KMS-11 (cell line): ENCODE measurements around the gene GPR176.
A peak's percentile ranks its signal among the peaks of the same experiment; 100 is the strongest.

Experiments used
- H2AFZ ChIP-seq: fragments of 200-600 bp; sonication (generic); 2 replicates; pipeline ENCODE4 v1.6.1; 2016; ENCODE audit warnings: antibody characterized with exemption, mixed run types, low read depth
- H3K27ac ChIP-seq: fragments of 200-600 bp; sonication (generic); 2 replicates; pipeline ENCODE4 v1.6.1; 2016; ENCODE audit warnings: mild to moderate bottlenecking, mixed run types
- H3K27me3 ChIP-seq: fragments of 200-600 bp; sonication (generic); 2 replicates; pipeline ENCODE4 v1.6.1; 2017; ENCODE audit warnings: mild to moderate bottlenecking, low read depth, mixed run types, moderate library complexity; ENCODE audit not compliant: insufficient read depth
- H3K36me3 ChIP-seq: fragments of 200-600 bp; sonication (generic); 2 replicates; pipeline ENCODE4 v1.6.1; 2017; ENCODE audit warnings: mild to moderate bottlenecking, mixed run types; ENCODE audit not compliant: insufficient read depth
- H3K4me1 ChIP-seq: fragments of 200-600 bp; sonication (generic); 2 replicates; pipeline ENCODE4 v1.6.1; 2016; ENCODE audit warnings: mild to moderate bottlenecking, low read depth, mixed run types; ENCODE audit not compliant: poor library complexity, severe bottlenecking
- H3K4me2 ChIP-seq: fragments of 200-600 bp; sonication (generic); 2 replicates; pipeline ENCODE4 v1.7.0; 2016; ENCODE audit warnings: mild to moderate bottlenecking, mixed run types
- H3K4me3 ChIP-seq: fragments of 200-600 bp; sonication (generic); IDR thresholded peaks from 2 replicates; pipeline ENCODE4 v1.6.1; 2017; ENCODE audit warnings: low read depth, low read length, mixed read lengths; ENCODE audit not compliant: insufficient read depth
- H3K79me2 ChIP-seq: fragments of 200-600 bp; sonication (generic); 2 replicates; pipeline ENCODE4 v1.6.1; 2016; ENCODE audit warnings: low read depth, mixed run types; ENCODE audit not compliant: insufficient read depth
- H3K9ac ChIP-seq: fragments of 200-600 bp; sonication (generic); 2 replicates; pipeline ENCODE4 v1.6.1; 2016; ENCODE audit warnings: mild to moderate bottlenecking, mixed run types
- H4K20me1 ChIP-seq: fragments of 200-600 bp; sonication (generic); 2 replicates; pipeline ENCODE4 v1.6.1; 2016; ENCODE audit warnings: mild to moderate bottlenecking, mixed run types; ENCODE audit not compliant: insufficient read depth
- TF ChIP-seq, protein P1 (sequence below): fragments of 200-600 bp; sonication (generic); conservative IDR thresholded peaks from 2 replicates; pipeline ENCODE4 v1.6.1; 2017; ENCODE audit warnings: low read depth, mild to moderate bottlenecking, antibody characterized with exemption, low read length, moderate library complexity, mixed read lengths

The GPR176 gene, protein sequence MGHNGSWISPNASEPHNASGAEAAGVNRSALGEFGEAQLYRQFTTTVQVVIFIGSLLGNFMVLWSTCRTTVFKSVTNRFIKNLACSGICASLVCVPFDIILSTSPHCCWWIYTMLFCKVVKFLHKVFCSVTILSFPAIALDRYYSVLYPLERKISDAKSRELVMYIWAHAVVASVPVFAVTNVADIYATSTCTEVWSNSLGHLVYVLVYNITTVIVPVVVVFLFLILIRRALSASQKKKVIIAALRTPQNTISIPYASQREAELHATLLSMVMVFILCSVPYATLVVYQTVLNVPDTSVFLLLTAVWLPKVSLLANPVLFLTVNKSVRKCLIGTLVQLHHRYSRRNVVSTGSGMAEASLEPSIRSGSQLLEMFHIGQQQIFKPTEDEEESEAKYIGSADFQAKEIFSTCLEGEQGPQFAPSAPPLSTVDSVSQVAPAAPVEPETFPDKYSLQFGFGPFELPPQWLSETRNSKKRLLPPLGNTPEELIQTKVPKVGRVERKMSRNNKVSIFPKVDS

DNA sequence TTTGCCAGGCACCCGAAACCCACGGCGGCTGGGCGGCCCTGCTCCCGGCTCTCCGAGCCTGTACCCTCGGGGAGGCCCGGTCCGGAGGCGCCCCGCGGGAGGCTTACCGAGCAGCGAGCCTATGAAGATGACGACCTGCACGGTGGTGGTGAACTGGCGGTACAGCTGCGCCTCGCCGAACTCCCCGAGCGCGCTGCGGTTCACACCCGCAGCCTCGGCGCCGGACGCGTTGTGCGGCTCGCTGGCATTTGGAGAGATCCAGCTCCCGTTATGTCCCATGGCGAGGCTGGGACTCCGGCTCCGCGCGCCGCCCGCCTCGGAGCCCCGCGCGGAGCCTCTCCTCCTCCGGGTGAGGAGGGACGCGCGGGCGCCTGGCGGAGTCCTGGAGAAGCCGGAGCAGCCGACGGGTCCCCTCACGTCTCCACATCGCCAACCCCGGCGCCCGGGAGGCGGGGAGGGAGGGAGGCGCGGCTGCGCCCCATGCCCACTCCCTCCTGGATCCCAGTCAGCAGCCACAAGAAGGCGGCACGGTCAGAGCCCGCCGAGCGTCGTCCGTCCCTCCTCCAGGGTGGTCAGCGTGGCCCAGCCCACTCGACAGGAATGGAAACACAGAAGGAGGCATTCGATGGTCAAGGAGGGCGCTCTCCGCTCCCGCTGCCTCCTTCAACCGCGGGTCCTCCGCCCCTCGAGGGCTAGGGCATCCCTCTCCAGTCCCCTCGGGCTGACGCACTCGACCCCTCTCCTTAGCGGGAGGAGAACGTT lies at the start of gene GPR176:
GPR176 (minus strand) TSS at position 519 of the 762 bp plus-strand sequence; CDS start at position 279, 240 bp downstream.
- Histone ChIP-seq H3K27me3 (no peaks in the 10 kb centered on the region), H2AFZ (peak within 1 kb of the TSS; percentile 98), H3K4me2 (peak within 1 kb of the TSS; percentile 98), H3K36me3 (no peaks in the 10 kb centered on the region), H4K20me1 (no peaks in the 10 kb centered on the region), H3K4me1 (peaks cover 17% of the 10 kb centered on the region), H3K27ac (peak within 1 kb of the TSS; percentile 51), H3K9ac (peak within 1 kb of the TSS; percentile 77), H3K79me2 (no peaks in the 10 kb centered on the region), H3K4me3 (no peak within 1 kb of the TSS)
- TF ChIP-seq, protein P1, sequence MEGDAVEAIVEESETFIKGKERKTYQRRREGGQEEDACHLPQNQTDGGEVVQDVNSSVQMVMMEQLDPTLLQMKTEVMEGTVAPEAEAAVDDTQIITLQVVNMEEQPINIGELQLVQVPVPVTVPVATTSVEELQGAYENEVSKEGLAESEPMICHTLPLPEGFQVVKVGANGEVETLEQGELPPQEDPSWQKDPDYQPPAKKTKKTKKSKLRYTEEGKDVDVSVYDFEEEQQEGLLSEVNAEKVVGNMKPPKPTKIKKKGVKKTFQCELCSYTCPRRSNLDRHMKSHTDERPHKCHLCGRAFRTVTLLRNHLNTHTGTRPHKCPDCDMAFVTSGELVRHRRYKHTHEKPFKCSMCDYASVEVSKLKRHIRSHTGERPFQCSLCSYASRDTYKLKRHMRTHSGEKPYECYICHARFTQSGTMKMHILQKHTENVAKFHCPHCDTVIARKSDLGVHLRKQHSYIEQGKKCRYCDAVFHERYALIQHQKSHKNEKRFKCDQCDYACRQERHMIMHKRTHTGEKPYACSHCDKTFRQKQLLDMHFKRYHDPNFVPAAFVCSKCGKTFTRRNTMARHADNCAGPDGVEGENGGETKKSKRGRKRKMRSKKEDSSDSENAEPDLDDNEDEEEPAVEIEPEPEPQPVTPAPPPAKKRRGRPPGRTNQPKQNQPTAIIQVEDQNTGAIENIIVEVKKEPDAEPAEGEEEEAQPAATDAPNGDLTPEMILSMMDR, result no peak

DNA sequence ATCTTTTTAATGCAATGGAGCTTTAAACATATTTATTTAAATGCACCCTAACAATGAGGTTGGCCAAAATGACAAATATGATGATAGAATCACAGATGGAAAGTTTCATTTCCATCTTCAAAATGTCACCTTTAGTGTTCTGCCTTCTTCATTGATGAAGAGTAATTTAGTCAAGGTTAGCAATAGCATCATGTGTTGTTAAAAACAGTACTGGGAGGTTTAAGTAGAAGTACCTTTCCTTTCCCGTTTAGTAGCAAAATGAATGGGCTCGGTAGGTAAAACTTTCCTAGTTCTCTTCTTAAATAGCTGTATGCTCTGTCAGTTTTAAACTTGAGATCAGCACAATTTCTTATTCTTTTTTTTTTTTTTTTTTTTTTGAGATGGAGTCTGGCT lies 48.9 kb upstream of the GPR176 start:
- Histone ChIP-seq H3K4me2 (no peak overlapping the region), H3K4me3 (no peak overlapping the region), H3K36me3 (no peaks in the 10 kb centered on the region), H4K20me1 (no peaks in the 10 kb centered on the region), H2AFZ (no peak overlapping the region), H3K27ac (no peak overlapping the region), H3K4me1 (peaks cover 5% of the 10 kb centered on the region), H3K9ac (no peak overlapping the region), H3K27me3 (no peaks in the 10 kb centered on the region), H3K79me2 (no peaks in the 10 kb centered on the region)
- TF ChIP-seq, protein P1, result no peak

DNA sequence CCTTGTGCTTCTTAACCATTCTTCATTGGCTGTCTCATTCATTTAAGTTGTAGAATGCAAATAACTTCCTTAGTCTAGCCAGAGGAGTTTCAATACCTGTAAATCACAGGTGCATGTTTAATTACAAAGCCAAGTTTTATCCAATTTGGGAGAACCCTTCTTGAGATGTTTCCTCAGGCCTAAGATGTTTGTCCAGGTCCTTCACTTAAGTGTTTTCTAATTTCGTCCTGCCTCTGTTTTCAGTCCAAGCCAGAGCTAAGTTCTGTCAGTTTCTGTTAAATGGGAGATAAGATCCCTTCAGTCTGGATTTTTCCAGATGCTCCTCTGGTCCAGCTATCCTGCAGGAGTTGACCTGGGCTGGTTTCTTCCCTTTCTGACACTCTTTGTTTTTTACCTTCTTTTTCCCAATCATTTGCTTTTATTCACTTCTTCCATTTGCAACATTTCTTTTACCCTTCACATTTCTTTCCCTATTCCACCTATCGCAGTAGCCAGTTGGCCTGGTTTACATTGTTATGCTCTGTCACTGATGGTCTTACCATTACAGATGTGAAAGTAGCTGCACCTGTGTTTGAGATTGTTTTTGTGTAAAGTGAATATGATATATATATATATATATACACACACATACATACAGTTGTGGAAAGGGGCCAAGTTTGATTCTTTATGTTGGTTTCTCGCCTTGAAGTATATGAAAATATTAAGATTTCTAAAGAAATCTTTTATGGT lies 48.4 kb upstream of the GPR176 start:
- Histone ChIP-seq H3K79me2 (no peaks in the 10 kb centered on the region), H3K27me3 (no peaks in the 10 kb centered on the region), H3K9ac (no peak overlapping the region), H3K36me3 (no peaks in the 10 kb centered on the region), H3K27ac (no peak overlapping the region), H3K4me3 (no peak overlapping the region), H3K4me2 (no peak overlapping the region), H4K20me1 (no peaks in the 10 kb centered on the region), H2AFZ (no peak overlapping the region), H3K4me1 (peaks cover 5% of the 10 kb centered on the region)
- TF ChIP-seq, protein P1, result no peak

DNA sequence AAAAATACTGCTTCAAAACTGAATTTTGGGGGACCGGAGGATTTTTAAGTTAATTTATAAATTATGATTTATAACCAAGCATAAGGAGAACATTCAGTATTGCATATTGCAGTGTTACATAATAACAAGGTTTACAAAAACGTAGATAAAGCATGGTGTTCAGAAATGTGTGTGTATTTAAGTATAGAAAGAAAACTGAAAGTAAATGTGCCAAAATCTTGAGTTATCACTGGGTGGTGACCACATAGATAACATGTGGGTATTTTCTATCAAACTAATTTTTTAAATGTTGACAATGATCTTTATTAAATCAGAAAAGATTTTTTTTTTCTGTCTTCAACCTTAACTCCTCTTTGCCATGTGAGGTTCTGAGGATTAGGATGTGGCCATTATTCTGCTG lies 46.5 kb upstream of the GPR176 start:
- Histone ChIP-seq H3K4me3 (no peak overlapping the region), H4K20me1 (no peaks in the 10 kb centered on the region), H3K9ac (no peak overlapping the region), H3K79me2 (no peaks in the 10 kb centered on the region), H3K36me3 (no peaks in the 10 kb centered on the region; the same call in 1 of the 2 replicates), H2AFZ (no peak overlapping the region), H3K27me3 (no peaks in the 10 kb centered on the region), H3K4me1 (peaks cover 5% of the 10 kb centered on the region), H3K4me2 (no peak overlapping the region), H3K27ac (no peak overlapping the region)
- TF ChIP-seq, protein P1, result no peak
